Stimulated activated CD4-positive, alpha-beta T cell treated with anti-CD3 and anti-CD28 coated beads, Interleukin-2, amount 100 ng/mL, for 48 hours (primary cell): ENCODE data around the gene RANBP17.

ENCODE experiments used
- DNase-seq, 2 donors: peaks; one replicate each; pipeline ENCODE4 v3.0.0-alpha.2; 2020

RANBP17 gene

GRCh38 chr5:171306781-171307591, 445.2 kb downstream of the RANBP17 start:
- no peak for DNase-seq

GRCh38 chr5:171307789-171308452, 446.1 kb downstream of the RANBP17 start:
- no peak for DNase-seq

GRCh38 chr5:171308453-171309275, 446.8 kb downstream of the RANBP17 start, which contains the start of gene TLX3:
TLX3 (plus strand) TSS chr5:171309248; CDS start chr5:171309366, 118 bp downstream.
- DNase-seq, result no peak

GRCh38 chr5:171309276-171310211, 447.7 kb downstream of the RANBP17 start:
- DNase-seq, result no peak

GRCh38 chr5:171310212-171310818, 448.5 kb downstream of the RANBP17 start:
- DNase-seq, result no peak

GRCh38 chr5:171310819-171311321, 449.1 kb downstream of the RANBP17 start:
- no peak for DNase-seq

- DNase-seq, result no peak
These were observed 449.7 kb downstream of the RANBP17 start for GRCh38 chr5:171311322-171312077.

- DNase-seq, result no peak
These were observed 450.5 kb downstream of the RANBP17 start for GRCh38 chr5:171312129-171312974.

- no peak for DNase-seq
These were observed 451.8 kb downstream of the RANBP17 start for GRCh38 chr5:171313481-171314206.

GRCh38 chr5:171314728-171315385, 453.0 kb downstream of the RANBP17 start:
- DNase-seq, result no peak

- no peak for DNase-seq
These were observed 453.6 kb downstream of the RANBP17 start for GRCh38 chr5:171315386-171315891.

GRCh38 chr5:171315925-171316257, 454.1 kb downstream of the RANBP17 start:
- DNase-seq, result no peak

- DNase-seq, result no peak
These were observed 454.7 kb downstream of the RANBP17 start for GRCh38 chr5:171316258-171317121.

- DNase-seq, result no peak
These were observed 455.4 kb downstream of the RANBP17 start for GRCh38 chr5:171317230-171317629.

- no peak for DNase-seq
These were observed 456.2 kb downstream of the RANBP17 start for GRCh38 chr5:171318026-171318425.

GRCh38 chr5:171321447-171321846, 459.6 kb downstream of the RANBP17 start:
- no peak for DNase-seq

GRCh38 chr5:171322527-171322926, 460.7 kb downstream of the RANBP17 start:
- no peak for DNase-seq
